Kidney epithelial cell (primary cell): ENCODE measurements around the gene UBFD1. TPM values are rescaled to one million over a fixed set of nuclear protein-coding genes. Genes with fewer than 3 reads are reported as not detected.

Source experiments
- DNase-seq: peaks from one replicate; pipeline ENCODE4 v3.0.0-alpha.2; 2010; ENCODE audit warnings: low read depth
- H3K27me3 ChIP-seq: 2 replicates; pipeline ENCODE4 v1.6.0; 2011; ENCODE audit warnings: low read length; ENCODE audit not compliant: control insufficient read depth, insufficient read depth
- H3K36me3 ChIP-seq: 2 replicates; pipeline ENCODE4 v1.5.1; 2011; ENCODE audit warnings: low read length; ENCODE audit not compliant: control insufficient read depth, insufficient read depth
- H3K4me3 ChIP-seq: 2 replicates; pipeline ENCODE4 v1.5.1; 2011; ENCODE audit warnings: low read depth, mild to moderate bottlenecking, control low read depth, low read length
- CTCF ChIP-seq: IDR thresholded peaks from 2 replicates; pipeline ENCODE4 v1.5.1; 2011; ENCODE audit warnings: mild to moderate bottlenecking, moderate library complexity, low read length, control low read depth, inconsistent platforms; ENCODE audit not compliant: insufficient read depth, poor library complexity, severe bottlenecking
- total RNA-seq: library from RNA; depleted of rRNA; stranded (reverse); fragments of >200 nt; gene quantifications from 2 replicates; pipeline ENCODE4 v1.2.3, GENCODE V29; 2015

The UBFD1 gene
- total RNA-seq, 1 donor from 2014 or later = 135 TPM

- H3K27me3 ChIP-seq = no peaks in the 10 kb centered on the region
- no peak for DNase-seq
- no peaks in the 10 kb centered on the region for H3K36me3 ChIP-seq
- no peak overlapping the region for H3K4me3 ChIP-seq
- TF ChIP-seq CTCF = no peak
These were observed 39.1 kb upstream of the UBFD1 start for GRCh38 chr16:23518435-23518891.

GRCh38 chr16:23519282-23519681 is 38.2 kb upstream of the UBFD1 start:
- no peak for DNase-seq
- no peak for TF ChIP-seq CTCF
- Histone ChIP-seq H3K4me3 (no peak overlapping the region), H3K27me3 (no peaks in the 10 kb centered on the region), H3K36me3 (no peaks in the 10 kb centered on the region)

GRCh38 chr16:23520500-23520899 is 37.0 kb upstream of the UBFD1 start:
- no peak overlapping the region for H3K4me3 ChIP-seq
- DNase-seq = no peak
- H3K36me3 ChIP-seq = no peaks in the 10 kb centered on the region
- no peaks in the 10 kb centered on the region for H3K27me3 ChIP-seq
- no peak for TF ChIP-seq CTCF

- Histone ChIP-seq H3K4me3 (no peak overlapping the region), H3K27me3 (no peaks in the 10 kb centered on the region), H3K36me3 (no peaks in the 10 kb centered on the region)
- TF ChIP-seq CTCF = no peak
- DNase-seq = no peak
These were observed 36.3 kb upstream of the UBFD1 start for GRCh38 chr16:23521037-23521743.

DNA sequence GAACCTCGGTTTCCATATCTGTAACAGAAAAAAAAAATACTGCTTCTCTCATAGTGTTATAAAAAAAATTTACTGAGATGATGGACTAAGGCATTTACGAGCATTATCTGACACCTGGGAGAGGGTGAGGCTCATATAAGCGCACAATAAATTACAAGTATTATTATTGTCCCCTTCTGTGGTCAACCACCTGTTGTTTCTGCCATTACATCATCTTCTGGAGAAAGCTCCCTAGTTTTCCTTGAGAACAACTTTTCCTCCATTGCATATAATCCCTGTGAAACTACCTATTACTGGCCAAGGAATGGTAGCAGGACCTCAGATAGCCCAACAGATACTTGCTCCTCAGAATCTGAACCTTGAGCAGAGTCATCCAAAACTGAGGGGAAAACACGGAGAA is 35.6 kb upstream of the UBFD1 start:
- H3K27me3 ChIP-seq = no peaks in the 10 kb centered on the region
- H3K36me3 ChIP-seq = no peaks in the 10 kb centered on the region
- DNase-seq = no peak
- no peak overlapping the region for H3K4me3 ChIP-seq
- no peak for TF ChIP-seq CTCF

DNA sequence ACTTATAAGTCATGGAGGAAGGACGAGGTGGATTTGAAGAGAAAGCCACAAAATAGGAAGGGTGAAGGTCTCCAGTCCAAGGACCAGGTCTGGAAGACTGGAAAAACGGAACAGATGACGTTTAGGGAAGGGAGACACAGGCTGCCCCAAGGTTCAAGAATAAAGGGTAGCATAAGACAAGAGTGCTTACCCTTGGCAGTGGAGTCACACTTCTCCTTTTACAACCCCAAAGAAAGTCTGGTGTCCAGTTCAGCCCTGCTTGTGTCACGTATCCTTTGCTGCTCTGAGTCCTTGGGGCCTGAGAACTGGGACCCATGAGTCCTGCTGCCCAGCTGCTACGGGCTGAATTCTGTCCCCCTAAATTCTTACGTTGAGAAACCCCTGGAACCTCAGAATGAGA is 34.2 kb upstream of the UBFD1 start:
- Histone ChIP-seq H3K36me3 (no peaks in the 10 kb centered on the region), H3K27me3 (no peaks in the 10 kb centered on the region), H3K4me3 (no peak overlapping the region)
- no peak for DNase-seq
- no peak for TF ChIP-seq CTCF
